ENCODE results near the gene CEP72. TPM values are rescaled to one million over a fixed set of nuclear protein-coding genes. Genes with fewer than 3 reads are reported as not detected.

Gene CEP72
- total RNA-seq, 1 donor from 2014 or later = 7.0 TPM

DNA sequence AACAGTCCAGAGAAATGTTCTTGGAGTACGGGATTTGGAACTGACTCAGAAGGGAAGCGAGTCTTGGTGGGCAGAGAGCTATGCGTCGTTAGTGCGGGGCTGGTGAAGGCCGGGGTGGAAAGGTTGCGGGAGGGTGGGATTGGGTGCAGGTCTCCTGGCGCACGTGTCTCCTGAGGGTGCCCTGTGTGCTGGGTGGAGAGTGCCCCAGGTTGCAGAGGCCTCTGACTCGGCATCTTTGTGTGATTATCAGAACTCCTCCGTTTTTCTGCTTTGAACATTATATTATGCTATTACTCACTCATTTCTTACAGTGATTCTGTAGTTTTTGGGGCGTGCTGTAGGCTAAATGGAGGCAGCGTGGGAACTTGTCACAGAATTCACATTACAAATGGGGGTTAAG lies 11.4 kb downstream of the CEP72 start:
- Mint-ChIP-seq H3K27me3 (ENCODE audit: low read depth, unreplicated experiment) (peaks cover 2% of the 10 kb centered on the region), H3K27ac (ENCODE audit: unreplicated experiment) (no peak overlapping the region), H3K36me3 (ENCODE audit: low read depth, unreplicated experiment) (peaks cover 23% of the 10 kb centered on the region), H3K9me3 (ENCODE audit: unreplicated experiment) (no peaks in the 10 kb centered on the region), H3K4me3 (ENCODE audit: unreplicated experiment) (no peak overlapping the region), H3K4me1 (ENCODE audit: low read depth, unreplicated experiment) (no peaks in the 10 kb centered on the region)
- FAIRE-seq = no peak
- Histone ChIP-seq H3K4me3 (ENCODE audit: insufficient read depth, low read depth, low read length) (no peak overlapping the region), H3K4me2 (ENCODE audit: low read length) (no peak overlapping the region), H3K36me3 (ENCODE audit: insufficient read depth, low read length) (peaks cover 4% of the 10 kb centered on the region), H3K27ac (ENCODE audit: low read depth, low read length) (no peak overlapping the region), H3K27me3 (ENCODE audit: insufficient read depth, low read length) (no peaks in the 10 kb centered on the region), H3K79me2 (ENCODE audit: insufficient read depth, low read length) (no peaks in the 10 kb centered on the region), H3K4me1 (ENCODE audit: insufficient read depth, low read length) (no peaks in the 10 kb centered on the region), H3K9ac (ENCODE audit: low read length) (no peak overlapping the region), H3K9me3 (ENCODE audit: insufficient read depth, low read depth, low read length) (no peaks in the 10 kb centered on the region), H4K20me1 (ENCODE audit: insufficient read depth, low read length) (no peaks in the 10 kb centered on the region), H2AFZ (ENCODE audit: low read depth, low read length) (no peak overlapping the region)
- DNase-seq (ENCODE audit: low read depth) = no peak
- TF ChIP-seq EZH2 (IDR thresholded peaks at IDR 0.05; ENCODE audit: insufficient read depth, low read length) = no peak
- TF ChIP-seq, protein P1, sequence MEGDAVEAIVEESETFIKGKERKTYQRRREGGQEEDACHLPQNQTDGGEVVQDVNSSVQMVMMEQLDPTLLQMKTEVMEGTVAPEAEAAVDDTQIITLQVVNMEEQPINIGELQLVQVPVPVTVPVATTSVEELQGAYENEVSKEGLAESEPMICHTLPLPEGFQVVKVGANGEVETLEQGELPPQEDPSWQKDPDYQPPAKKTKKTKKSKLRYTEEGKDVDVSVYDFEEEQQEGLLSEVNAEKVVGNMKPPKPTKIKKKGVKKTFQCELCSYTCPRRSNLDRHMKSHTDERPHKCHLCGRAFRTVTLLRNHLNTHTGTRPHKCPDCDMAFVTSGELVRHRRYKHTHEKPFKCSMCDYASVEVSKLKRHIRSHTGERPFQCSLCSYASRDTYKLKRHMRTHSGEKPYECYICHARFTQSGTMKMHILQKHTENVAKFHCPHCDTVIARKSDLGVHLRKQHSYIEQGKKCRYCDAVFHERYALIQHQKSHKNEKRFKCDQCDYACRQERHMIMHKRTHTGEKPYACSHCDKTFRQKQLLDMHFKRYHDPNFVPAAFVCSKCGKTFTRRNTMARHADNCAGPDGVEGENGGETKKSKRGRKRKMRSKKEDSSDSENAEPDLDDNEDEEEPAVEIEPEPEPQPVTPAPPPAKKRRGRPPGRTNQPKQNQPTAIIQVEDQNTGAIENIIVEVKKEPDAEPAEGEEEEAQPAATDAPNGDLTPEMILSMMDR (IDR thresholded peaks at IDR 0.05; ENCODE audit: insufficient read depth, low read depth, low read length) = no peak

DNA sequence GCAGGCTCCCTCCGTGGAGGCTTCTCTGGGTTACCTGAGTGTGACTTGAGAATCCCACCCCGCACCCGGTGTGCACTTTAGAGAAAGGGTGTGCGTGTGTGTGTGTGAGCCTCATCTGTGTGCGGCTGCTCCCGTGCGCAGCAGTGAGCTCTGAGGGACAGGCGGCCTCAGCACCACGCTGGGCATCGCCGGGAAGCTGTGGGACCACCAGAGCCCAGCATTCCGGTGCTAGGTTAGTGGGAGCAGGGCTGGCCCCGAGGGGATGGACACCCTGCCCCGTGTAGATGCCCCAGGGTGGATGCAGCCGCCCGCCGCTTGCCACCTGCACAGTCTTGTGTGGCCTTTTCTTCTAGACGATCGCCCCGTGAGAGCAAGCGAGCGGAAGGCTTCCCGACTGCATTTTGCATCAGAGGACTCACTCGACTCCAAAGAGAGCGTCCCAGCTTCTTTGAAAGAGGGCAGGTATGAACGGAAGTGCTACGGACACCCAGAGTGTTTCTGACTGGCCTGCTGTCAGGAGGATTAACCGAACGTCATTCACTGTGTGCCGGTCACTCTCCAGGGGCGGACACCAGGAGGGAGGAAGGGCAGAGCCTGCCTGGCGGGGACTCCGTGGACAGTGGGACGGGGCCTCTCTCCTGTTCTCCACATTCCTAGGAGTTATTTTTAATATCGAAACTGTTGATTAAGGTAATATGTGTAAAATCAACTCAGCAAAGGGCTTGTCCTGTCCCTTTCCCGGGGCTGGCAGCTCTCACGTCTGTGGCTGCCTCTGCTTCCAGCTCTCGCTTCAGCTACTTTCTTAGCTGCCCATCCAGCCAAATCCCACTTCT lies 12.2 kb downstream of the CEP72 start:
- peaks cover 2% of the 10 kb centered on the region for H3K36me3 ChIP-seq (ENCODE audit: insufficient read depth, low read length)
- H3K9me3 ChIP-seq (ENCODE audit: insufficient read depth, low read depth, low read length) = no peaks in the 10 kb centered on the region
- H3K27ac Mint-ChIP-seq (ENCODE audit: unreplicated experiment) = no peak overlapping the region
- FAIRE-seq (no peak), DNase-seq (ENCODE audit: low read depth) (no peak)
- H3K4me3 ChIP-seq (ENCODE audit: insufficient read depth, low read depth, low read length) = no peak overlapping the region
- no peaks in the 10 kb centered on the region for H3K4me1 ChIP-seq (ENCODE audit: insufficient read depth, low read length)
- no peak overlapping the region for H3K27ac ChIP-seq (ENCODE audit: low read depth, low read length)
- no peak overlapping the region for H3K9ac ChIP-seq (ENCODE audit: low read length)
- no peaks in the 10 kb centered on the region for H3K79me2 ChIP-seq (ENCODE audit: insufficient read depth, low read length)
- no peak overlapping the region for H3K4me2 ChIP-seq (ENCODE audit: low read length)
- no peak overlapping the region for H2AFZ ChIP-seq (ENCODE audit: low read depth, low read length)
- H3K36me3 Mint-ChIP-seq (ENCODE audit: low read depth, unreplicated experiment) = peaks cover 23% of the 10 kb centered on the region
- H3K27me3 Mint-ChIP-seq (ENCODE audit: low read depth, unreplicated experiment) = peaks cover 2% of the 10 kb centered on the region
- no peak overlapping the region for H3K4me3 Mint-ChIP-seq (ENCODE audit: unreplicated experiment)
- TF ChIP-seq EZH2 (IDR thresholded peaks at IDR 0.05; ENCODE audit: insufficient read depth, low read length) = no peak
- TF ChIP-seq, protein P1 (IDR thresholded peaks at IDR 0.05; ENCODE audit: insufficient read depth, low read depth, low read length) = no peak
- H3K27me3 ChIP-seq (ENCODE audit: insufficient read depth, low read length) = no peaks in the 10 kb centered on the region
- H3K9me3 Mint-ChIP-seq (ENCODE audit: unreplicated experiment) = no peaks in the 10 kb centered on the region
- H3K4me1 Mint-ChIP-seq (ENCODE audit: low read depth, unreplicated experiment) = no peaks in the 10 kb centered on the region
- no peaks in the 10 kb centered on the region for H4K20me1 ChIP-seq (ENCODE audit: insufficient read depth, low read length)

DNA sequence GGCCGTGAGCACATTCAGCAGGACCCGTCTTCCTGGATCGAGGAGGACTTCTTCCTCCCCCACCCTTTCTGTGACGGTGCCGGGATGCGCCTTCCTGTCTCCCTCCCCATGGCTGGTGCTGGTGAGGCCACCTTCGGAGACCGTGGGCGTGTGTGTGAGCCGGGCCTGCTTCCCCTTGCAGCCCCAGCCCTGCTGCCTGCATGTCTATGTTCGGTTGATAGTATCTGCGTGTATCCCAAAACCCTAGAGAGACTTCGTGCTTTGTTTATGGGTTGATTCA lies 12.8 kb downstream of the CEP72 start:
- Histone ChIP-seq H3K36me3 (ENCODE audit: insufficient read depth, low read length) (peaks cover 2% of the 10 kb centered on the region), H3K9me3 (ENCODE audit: insufficient read depth, low read depth, low read length) (no peaks in the 10 kb centered on the region), H3K4me3 (ENCODE audit: insufficient read depth, low read depth, low read length) (no peak overlapping the region), H3K9ac (ENCODE audit: low read length) (no peak overlapping the region), H3K27ac (ENCODE audit: low read depth, low read length) (no peak overlapping the region), H3K27me3 (ENCODE audit: insufficient read depth, low read length) (no peaks in the 10 kb centered on the region), H3K4me2 (ENCODE audit: low read length) (no peak overlapping the region), H3K4me1 (ENCODE audit: insufficient read depth, low read length) (no peaks in the 10 kb centered on the region), H2AFZ (ENCODE audit: low read depth, low read length) (no peak overlapping the region), H3K79me2 (ENCODE audit: insufficient read depth, low read length) (no peaks in the 10 kb centered on the region), H4K20me1 (ENCODE audit: insufficient read depth, low read length) (no peaks in the 10 kb centered on the region)
- peaks cover 2% of the 10 kb centered on the region for H3K27me3 Mint-ChIP-seq (ENCODE audit: low read depth, unreplicated experiment)
- FAIRE-seq (no peak), DNase-seq (ENCODE audit: low read depth) (no peak)
- TF ChIP-seq, protein P1 (IDR thresholded peaks at IDR 0.05; ENCODE audit: insufficient read depth, low read depth, low read length) = no peak
- no peak for TF ChIP-seq EZH2 (IDR thresholded peaks at IDR 0.05; ENCODE audit: insufficient read depth, low read length)
- H3K4me3 Mint-ChIP-seq (ENCODE audit: unreplicated experiment) = no peak overlapping the region
- no peaks in the 10 kb centered on the region for H3K4me1 Mint-ChIP-seq (ENCODE audit: low read depth, unreplicated experiment)
- peaks cover 20% of the 10 kb centered on the region for H3K36me3 Mint-ChIP-seq (ENCODE audit: low read depth, unreplicated experiment)
- no peak overlapping the region for H3K27ac Mint-ChIP-seq (ENCODE audit: unreplicated experiment)
- H3K9me3 Mint-ChIP-seq (ENCODE audit: unreplicated experiment) = no peaks in the 10 kb centered on the region

Measured in astrocyte (in vitro differentiated cells and primary cell).